Cortex of kidney (tissue), 1 donor: ENCODE data around the gene ZNF830.
"Not testable (repeated sequence)": the region's sequence is repeated elsewhere in the genome, so short reads cannot be mapped to it uniquely, and the experiment has no call there.

Experiments
- DNase-seq: peaks from one replicate; lab custom pipeline; 2025; lab: John Stamatoyannopoulos, UW

Gene ZNF830

DNA sequence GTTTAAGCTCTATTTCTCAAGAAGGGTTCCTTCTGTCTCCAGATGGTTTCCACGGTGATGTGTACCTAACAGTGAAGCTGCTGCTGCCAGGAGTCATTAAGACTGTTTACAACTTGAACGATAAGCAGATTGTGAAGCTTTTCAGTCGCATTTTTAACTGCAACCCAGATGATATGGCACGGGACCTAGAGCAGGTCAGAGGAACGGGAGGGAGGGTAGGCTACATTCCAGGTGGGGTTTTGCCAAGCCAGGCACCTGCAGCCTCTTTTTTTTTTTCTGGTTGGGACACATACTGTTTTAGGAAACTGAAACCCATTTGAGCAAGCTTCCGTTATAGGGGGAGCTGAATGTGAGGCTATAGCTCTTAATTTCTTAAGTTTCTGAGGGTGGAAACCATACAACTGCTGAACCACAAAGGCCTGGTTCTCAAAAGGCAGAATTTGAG is 29.6 kb downstream of the ZNF830 start:
- no peak for DNase-seq

DNA sequence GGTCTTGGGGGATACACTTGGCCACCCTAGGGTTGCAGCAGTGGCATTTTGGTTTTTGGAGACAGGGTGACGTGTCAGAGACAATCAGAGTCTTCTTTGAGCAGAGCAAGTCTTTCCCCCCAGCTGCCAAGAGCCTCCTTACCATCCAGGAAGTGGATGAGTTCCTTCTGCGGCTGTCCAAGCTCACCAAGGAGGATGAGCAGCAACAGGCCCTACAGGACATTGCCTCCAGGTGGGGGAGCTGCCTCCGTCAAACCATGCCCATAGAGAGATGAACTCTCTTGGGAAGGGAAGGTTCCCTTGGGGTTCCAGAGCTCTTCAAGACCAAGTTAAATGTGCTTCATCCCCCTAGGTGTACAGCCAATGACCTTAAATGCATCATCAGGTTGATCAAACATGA is 30.3 kb downstream of the ZNF830 start:
- no peak for DNase-seq

DNA sequence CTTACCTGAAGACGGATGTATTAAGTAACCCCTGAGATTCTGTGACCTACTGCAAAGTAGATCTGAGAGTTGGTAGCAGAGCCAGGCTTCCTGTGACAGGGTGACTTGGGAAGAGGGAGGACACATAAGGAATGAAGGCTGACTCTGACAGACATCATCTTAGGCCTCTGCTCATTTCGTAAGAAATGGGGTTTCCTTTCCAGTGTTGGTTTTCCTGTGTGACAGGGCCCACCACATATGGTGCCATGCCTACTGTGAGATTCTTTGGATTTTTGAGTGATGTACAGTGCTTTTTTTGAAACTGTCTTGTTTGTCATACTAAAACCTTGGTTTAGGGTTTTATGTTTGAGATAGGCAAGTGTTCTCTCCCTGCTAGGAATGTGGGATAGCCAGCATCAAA is 31.7 kb downstream of the ZNF830 start:
- no peak for DNase-seq

DNA sequence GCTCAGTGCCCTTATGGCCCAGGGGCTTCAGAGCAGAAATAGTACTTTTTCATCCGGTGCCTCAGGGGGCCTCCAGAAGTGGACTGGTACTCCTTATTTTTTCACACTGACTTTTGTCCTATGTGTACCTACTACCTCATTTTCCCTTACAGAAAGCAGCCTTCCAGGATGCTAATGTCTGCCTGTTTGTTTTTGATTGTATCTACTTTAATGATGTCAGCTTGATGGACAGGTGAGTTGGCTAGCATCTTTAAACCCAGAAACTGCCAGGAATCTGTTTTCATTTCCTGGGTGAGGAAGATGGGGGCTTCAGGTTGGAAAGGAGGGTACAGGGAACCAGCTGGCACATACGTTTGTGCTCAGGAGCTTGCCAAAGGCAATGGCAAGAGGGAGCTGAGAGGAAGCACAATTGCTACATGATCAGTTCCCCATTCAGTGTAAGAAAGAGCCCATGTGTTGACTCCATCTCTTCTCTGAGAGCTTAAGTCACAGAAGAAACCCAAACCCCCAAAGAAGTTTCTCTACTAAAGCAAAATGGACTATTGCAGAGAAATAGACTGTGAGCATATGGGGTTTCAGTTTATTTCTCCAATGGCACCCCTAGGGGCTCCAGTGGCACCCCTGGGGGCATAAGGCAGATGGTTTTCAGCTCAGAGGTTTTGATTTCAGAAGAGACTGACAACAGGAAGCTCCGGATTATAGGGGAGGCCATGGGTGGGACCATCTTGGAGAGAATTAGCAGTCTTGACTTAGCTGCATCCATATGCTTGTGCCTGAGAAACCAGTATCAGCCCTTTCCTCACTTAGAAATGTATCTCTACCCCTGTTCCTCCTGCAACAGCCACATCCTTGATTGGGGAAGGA is 35.3 kb downstream of the ZNF830 start:
- no peak for DNase-seq

DNA sequence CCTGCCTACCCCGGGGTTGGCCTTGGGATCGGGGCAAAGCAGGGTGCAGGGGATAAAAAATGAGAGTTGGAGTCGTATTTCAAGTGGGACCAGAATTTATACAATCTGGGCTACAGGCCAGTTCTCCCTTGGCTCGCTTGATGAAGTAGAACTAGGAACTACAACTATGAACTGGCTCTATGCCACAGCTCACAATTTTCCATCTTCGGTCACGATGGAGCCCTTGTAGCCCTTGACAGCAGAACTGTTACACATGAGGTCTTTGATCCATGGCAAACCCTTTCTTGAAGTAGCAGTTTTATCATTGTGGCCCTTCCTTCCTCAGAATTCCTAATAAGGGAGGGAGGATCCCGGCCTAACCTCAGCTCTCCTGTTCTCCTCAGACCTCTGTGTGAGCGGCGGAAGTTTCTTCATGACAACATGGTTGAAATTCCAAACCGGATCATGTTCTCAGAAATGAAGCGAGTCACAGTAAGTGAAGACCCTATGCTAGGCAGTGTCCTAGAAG is 36.1 kb downstream of the ZNF830 start:
- DNase-seq = no peak

DNA sequence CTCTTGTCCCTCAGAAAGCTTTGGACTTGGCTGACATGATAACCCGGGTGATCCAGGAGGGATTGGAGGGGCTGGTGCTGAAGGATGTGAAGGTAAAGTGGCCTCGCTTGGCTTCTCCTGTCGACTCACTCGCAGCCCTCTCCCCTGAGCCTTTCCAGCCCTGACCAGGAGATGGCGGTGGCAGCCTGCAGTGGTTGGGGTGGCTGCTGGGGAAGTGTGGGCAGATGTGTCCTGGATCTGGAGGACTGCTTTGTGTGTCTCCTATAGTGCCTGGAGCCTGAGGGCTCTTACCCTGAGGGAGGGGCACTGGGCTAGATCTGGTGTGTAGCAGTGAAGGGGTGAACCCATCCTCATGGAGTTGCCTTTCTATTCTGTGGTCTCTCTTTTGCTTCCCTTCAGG is 36.9 kb downstream of the ZNF830 start:
- no peak for DNase-seq

DNA sequence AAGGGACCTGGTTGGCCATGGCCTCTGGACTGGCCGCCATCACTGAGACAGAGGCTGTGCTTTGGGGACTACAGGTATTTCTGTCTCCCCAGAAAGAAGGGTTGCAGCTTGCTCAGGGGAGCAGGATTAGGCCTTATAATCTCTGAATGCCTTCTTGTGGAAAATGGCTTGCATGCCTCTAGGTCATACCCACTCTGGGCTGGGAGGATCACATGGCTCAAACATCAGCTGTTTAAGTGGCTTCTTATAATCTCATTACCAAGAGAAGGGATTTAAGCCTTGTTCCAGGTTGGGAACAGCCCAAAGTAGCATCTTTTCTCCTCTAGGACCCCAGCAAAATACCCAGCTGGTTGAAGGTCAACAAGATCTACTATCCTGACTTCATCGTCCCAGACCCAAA is 38.1 kb downstream of the ZNF830 start:
- DNase-seq = no peak

DNA sequence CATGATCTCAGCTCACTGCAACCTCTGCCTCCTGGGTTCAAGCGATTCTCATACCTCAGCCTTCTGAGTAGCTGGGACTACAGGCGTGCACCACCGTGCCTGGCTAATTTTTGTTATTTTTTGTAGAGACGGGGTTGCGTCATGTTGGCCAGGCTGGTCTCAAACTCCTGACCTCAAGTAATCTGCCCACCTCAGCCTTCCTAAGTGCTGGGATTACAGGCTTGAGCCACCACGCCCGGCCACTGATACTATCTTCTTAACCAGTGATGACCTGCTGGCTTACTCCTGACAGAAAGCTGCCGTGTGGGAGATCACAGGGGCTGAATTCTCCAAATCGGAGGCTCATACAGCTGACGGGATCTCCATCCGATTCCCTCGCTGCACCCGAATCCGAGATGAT is 39.6 kb downstream of the ZNF830 start:
- DNase-seq = not testable (repeated sequence)

DNA sequence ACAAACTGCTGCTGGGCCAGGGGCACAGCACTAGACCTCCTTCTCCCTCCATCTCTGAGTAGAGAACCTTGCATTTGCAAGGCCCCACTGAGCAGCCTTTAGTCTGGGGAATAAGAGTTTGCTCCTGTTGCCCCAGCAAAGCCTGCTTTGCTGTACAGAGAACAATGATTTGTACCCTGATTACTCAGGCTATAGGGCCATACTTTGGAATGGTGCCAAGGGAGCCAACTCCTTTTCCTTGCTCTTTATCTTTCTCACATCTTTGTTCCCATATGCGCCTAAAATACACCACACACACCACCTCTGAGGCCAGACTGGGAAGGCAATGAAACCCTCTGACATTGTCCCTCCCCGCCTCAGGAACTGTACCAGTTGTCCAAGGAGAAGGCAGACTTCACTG is 40.2 kb downstream of the ZNF830 start:
- DNase-seq = no peak

DNA sequence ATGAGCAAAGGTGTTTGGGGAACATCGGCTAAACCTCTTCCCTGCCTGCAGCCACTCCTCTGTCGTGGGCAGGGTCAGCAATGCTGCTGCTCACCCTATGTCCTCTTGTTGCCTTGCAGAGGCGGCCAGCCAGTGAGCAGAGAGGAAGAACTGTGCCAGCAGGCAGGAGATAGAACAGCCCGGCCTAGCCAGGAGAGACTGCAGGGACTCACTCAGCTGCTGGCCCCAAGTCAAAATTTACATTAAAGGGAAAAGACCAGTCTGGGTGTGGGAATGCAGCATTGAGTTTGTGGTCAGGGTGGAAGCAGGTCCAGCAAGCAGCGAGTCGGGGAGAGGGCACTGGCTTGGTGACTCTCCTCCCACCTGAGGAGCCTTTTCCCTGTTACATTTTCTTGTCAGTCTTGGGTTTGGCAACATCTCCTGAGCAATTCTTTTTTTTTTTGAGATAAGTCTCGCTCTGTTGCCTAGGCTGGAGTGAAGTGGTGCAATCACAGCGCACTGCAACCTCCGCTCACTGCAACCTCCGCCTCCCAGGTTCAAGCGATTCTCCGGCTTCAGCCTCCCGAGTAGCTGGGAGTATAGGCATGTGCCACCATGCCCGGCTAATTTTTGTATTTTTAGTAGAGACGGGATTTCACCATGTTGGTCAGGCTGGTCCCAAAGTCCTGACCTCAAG is 41.7 kb downstream of the ZNF830 start:
- DNase-seq = no peak

DNA sequence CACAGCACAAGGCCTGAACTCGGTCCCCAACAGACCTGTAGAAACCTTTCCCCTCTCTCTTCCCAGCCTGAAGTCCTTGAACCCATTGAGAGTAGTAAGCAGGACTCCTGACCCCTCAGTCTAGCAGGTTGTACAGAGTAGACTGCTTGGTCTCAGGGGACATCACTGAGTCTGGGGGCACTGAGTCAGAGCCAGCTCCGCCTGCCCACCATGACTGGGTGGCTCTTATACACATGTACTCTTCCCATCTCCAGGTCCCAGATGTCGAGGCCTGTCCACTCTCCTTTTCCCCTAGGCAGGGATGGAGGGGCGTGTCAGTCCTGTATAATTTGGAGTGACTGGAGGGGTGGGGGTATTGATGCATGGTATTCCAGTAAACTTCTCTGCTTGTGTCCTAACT is 42.4 kb downstream of the ZNF830 start:
- DNase-seq = no peak

DNA sequence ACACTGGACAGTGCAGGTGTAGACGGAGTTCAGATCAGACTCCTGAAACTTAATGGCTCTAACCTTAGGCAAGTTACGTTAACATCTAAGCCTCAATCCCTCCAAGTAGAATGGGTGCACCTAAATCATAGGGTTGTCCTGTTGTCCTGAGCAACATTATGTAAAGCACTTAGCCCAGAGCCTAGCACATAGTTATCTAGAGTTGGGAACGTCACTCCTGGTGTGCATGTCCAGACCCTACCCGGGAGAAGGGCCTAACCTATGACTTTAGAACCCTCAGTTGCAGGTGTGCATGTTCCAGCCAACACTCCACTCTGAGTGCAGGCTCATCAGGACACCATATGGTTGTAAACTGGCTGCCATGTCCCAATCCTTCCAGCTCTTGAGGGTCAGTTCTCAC is 45.0 kb downstream of the ZNF830 start:
- no peak for DNase-seq

DNA sequence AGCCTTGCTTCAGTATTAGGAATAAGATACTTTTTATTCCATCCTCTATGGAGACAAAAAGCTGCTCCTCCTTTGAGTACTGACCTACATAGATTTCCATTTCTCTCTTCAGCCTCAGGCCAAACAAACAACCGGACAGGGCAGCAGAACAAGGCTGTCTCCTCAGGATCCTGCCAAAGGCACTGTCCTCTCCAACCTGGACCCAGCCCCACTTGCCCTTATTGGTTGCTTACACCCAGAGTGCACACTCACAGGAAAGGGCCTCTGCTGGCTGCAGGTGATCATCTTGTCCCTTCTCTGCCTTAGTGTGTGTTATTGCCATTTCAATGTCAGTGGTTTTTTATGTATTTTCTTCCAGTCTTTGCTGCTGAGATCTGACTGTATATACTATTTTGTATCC is 45.6 kb downstream of the ZNF830 start:
- DNase-seq = no peak

DNA sequence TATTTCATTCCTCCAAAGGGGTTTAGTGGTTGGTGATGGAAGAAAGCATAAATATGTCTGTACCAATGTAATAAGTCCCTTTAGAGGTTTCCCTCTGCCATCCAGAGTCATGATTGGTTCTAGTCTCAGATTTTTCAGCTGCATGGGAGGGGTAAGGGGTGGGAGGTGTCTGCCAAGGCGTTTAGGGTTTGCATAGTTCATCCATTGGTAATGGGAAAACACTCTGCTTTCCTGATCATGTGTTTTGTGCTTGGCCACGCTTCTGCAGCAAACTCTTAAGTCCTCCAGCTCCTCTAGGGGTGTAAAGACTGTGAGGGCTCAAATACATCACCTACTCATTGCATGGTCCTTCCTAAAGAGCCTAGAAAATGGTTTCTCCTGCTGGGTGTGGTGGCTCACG is 48.8 kb downstream of the ZNF830 start:
- no peak for DNase-seq

DNA sequence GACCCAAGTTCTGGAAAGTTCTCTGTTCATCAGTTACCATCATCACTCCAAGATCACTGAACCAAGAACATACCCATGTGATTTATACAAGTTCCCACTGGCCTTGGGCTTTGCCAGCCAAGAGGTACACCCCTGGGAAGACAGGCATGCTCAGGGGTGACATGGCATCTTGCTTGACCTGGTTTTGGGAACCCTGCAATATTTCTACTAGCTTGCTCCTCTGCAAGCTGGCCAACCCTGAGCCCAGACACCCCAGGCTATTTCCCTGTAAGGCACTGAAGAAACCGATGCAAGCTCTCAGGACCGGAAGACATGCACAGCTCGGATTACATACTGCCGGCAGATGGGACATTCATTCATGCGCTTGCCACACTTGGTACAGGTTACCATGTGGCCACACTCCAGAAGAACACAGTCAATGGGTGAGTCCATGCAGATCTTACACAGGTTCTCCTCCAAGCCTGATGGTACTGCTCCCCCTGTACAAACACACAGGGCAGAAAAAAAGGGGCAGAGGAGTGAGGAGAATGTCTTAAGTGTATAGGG is 50.4 kb downstream of the ZNF830 start:
- no peak for DNase-seq
